Measurements from ENCODE around the gene VPS33A. TPM values are rescaled to one million over a fixed set of nuclear protein-coding genes. Genes with fewer than 3 reads are reported as not detected.

Gene VPS33A
- total and polyA plus RNA-seq, 10 of the 15 experiments (the other 5 are each of a cell fraction or from before 2014, with no cell fraction given) = 7.7 to 33.6 (median 21.6) TPM

DNA sequence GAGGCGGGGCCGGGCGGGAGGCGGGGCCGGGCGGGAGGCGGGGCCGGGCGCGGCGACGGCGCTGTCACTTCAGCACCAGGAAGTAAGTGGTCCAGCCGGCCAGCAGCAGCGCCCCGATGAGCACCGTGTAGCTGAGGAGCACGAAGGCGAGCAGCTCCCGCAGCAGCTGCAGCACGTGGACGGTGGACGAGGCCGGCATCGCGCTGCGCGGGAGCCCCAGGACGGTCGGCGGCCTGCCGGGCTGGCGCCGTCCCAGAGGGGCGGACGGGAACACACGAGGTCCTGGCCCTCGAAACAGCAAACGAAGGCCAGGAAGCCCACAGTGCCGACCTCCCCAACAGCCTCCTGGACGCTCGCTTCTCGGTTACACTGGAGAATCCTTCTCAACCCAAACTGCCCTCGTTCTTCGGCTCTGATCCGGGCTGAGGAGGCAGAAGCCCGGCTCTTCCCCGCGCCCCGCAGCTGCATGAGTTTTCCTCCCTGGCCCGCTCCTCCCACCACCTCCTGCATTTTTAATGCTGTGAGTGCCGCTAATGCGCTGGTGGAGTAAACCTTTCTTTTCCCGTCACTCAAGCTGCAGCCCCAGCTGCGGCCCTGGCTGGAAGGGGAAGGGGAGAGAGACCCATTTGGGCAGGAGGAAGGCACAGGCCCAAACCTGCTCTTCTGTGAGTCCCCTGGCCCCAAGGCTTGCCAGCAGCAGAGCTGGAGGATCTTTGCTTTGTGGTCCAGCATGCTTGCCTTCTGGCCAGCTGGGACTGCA lies 39.7 kb downstream of the VPS33A start (continued):
- TF ChIP-seq, protein P1, sequence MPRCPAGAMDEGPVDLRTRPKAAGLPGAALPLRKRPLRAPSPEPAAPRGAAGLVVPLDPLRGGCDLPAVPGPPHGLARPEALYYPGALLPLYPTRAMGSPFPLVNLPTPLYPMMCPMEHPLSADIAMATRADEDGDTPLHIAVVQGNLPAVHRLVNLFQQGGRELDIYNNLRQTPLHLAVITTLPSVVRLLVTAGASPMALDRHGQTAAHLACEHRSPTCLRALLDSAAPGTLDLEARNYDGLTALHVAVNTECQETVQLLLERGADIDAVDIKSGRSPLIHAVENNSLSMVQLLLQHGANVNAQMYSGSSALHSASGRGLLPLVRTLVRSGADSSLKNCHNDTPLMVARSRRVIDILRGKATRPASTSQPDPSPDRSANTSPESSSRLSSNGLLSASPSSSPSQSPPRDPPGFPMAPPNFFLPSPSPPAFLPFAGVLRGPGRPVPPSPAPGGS (IDR thresholded peaks at IDR 0.05; ENCODE audit: borderline replicate concordance, insufficient read depth, low read depth, low read length, poor library complexity, severe bottlenecking) = no peak
- TF ChIP-seq ZNF207 (IDR thresholded peaks at IDR 0.05; ENCODE audit: borderline replicate concordance) = no peak
- no peak for TF ChIP-seq STAT3 (IDR thresholded peaks at IDR 0.05; ENCODE audit: low read depth, low read length)
- TF ChIP-seq, protein P2, sequence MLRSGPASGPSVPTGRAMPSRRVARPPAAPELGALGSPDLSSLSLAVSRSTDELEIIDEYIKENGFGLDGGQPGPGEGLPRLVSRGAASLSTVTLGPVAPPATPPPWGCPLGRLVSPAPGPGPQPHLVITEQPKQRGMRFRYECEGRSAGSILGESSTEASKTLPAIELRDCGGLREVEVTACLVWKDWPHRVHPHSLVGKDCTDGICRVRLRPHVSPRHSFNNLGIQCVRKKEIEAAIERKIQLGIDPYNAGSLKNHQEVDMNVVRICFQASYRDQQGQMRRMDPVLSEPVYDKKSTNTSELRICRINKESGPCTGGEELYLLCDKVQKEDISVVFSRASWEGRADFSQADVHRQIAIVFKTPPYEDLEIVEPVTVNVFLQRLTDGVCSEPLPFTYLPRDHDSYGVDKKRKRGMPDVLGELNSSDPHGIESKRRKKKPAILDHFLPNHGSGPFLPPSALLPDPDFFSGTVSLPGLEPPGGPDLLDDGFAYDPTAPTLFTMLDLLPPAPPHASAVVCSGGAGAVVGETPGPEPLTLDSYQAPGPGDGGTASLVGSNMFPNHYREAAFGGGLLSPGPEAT (IDR thresholded peaks at IDR 0.05; ENCODE audit: low read depth) = no peak
- no peak for TF ChIP-seq CHD4 (IDR thresholded peaks at IDR 0.05)
- TF ChIP-seq, protein P3, sequence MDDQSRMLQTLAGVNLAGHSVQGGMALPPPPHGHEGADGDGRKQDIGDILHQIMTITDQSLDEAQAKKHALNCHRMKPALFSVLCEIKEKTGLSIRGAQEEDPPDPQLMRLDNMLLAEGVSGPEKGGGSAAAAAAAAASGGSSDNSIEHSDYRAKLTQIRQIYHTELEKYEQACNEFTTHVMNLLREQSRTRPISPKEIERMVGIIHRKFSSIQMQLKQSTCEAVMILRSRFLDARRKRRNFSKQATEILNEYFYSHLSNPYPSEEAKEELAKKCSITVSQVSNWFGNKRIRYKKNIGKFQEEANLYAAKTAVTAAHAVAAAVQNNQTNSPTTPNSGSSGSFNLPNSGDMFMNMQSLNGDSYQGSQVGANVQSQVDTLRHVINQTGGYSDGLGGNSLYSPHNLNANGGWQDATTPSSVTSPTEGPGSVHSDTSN (IDR thresholded peaks at IDR 0.05; ENCODE audit: insufficient replicate concordance, low read depth, low read length) = no peak
- TF ChIP-seq LARP7 (IDR thresholded peaks at IDR 0.05) = peak; percentile 62; the same call in 1 of the 2 replicates
- TF ChIP-seq, protein P4, sequence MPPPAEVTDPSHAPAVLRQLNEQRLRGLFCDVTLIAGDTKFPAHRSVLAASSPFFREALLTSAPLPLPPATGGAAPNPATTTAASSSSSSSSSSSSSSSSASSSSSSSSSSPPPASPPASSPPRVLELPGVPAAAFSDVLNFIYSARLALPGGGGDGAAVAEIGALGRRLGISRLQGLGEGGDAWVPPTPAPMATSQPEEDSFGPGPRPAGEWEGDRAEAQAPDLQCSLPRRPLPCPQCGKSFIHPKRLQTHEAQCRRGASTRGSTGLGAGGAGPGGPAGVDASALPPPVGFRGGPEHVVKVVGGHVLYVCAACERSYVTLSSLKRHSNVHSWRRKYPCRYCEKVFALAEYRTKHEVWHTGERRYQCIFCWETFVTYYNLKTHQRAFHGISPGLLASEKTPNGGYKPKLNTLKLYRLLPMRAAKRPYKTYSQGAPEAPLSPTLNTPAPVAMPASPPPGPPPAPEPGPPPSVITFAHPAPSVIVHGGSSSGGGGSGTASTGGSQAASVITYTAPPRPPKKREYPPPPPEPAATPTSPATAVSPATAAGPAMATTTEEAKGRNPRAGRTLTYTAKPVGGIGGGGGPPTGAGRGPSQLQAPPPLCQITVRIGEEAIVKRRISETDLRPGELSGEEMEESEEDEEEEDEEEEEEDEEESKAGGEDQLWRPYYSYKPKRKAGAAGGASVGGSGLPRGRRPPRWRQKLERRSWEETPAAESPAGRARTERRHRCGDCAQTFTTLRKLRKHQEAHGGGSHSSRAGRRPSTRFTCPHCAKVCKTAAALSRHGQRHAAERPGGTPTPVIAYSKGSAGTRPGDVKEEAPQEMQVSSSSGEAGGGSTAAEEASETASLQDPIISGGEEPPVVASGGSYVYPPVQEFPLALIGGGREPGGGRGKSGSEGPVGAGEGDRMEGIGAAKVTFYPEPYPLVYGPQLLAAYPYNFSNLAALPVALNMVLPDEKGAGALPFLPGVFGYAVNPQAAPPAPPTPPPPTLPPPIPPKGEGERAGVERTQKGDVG (CRISPR knock-in tag; IDR thresholded peaks at IDR 0.05) = no peak
- TF ChIP-seq BHLHE40 (IDR thresholded peaks at IDR 0.05; ENCODE audit: borderline replicate concordance in 1 of 2, low read depth in 2 of 2, low read length in 1 of 2) = peak in 1 of 2 experiments; percentile 75; a peak in 2 of 4 replicates
- TF ChIP-seq SUZ12 (IDR thresholded peaks at IDR 0.05; ENCODE audit: unreplicated experiment) = no peak
- TF ChIP-seq, protein P5, sequence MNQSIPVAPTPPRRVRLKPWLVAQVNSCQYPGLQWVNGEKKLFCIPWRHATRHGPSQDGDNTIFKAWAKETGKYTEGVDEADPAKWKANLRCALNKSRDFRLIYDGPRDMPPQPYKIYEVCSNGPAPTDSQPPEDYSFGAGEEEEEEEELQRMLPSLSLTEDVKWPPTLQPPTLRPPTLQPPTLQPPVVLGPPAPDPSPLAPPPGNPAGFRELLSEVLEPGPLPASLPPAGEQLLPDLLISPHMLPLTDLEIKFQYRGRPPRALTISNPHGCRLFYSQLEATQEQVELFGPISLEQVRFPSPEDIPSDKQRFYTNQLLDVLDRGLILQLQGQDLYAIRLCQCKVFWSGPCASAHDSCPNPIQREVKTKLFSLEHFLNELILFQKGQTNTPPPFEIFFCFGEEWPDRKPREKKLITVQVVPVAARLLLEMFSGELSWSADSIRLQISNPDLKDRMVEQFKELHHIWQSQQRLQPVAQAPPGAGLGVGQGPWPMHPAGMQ (IDR thresholded peaks at IDR 0.05; ENCODE audit: borderline replicate concordance) = no peak
- peak; percentile 95 for TF ChIP-seq MXI1 (IDR thresholded peaks at IDR 0.05; ENCODE audit: low read depth, low read length)
- TF ChIP-seq HDGF (IDR thresholded peaks at IDR 0.05) = no peak
- no peak for TF ChIP-seq FOXM1 (IDR thresholded peaks at IDR 0.05; ENCODE audit: low read depth, low read length)
- no peak for TF ChIP-seq SPI1 (IDR thresholded peaks at IDR 0.05; ENCODE audit: borderline replicate concordance, insufficient read depth, low read depth, low read length)
- peak; percentile 62 for TF ChIP-seq MYC (IDR thresholded peaks at IDR 0.05; ENCODE audit: insufficient read depth, insufficient read length, insufficient replicate concordance, low read length, severe bottlenecking)
- peak; percentile 72; the same call in 1 of the 2 replicates for TF ChIP-seq NFXL1 (IDR thresholded peaks at IDR 0.05; ENCODE audit: borderline replicate concordance)
- no peak for TF ChIP-seq HDAC6 (IDR thresholded peaks at IDR 0.05; ENCODE audit: unreplicated experiment)
- TF ChIP-seq ESRRA (IDR thresholded peaks at IDR 0.05; ENCODE audit: low read length) = no peak
- TF ChIP-seq RB1 (IDR thresholded peaks at IDR 0.05; ENCODE audit: borderline replicate concordance) = no peak
